ENCODE measurements around the gene RSU1. TPM values are rescaled to one million over a fixed set of nuclear protein-coding genes. Genes with fewer than 3 reads are reported as not detected.

RSU1 gene
- total RNA-seq, 1 donor from 2014 or later, result 75.3 TPM

- H3K27me3 ChIP-seq (ENCODE audit: control insufficient read depth, insufficient read depth, low read length), result no peaks in the 10 kb centered on the region
- H3K36me3 ChIP-seq (ENCODE audit: control insufficient read depth, insufficient read depth, low read length), result no peaks in the 10 kb centered on the region
- TF ChIP-seq CTCF (IDR thresholded peaks at IDR 0.05; ENCODE audit: insufficient read depth, low read length, poor library complexity, severe bottlenecking), result peak; percentile 72
- H3K4me3 ChIP-seq (ENCODE audit: low read depth, low read length), result no peak overlapping the region
- DNase-seq (ENCODE audit: low read depth), result no peak
Observed at GRCh38 chr10:16545116-16545736, 272.0 kb downstream of the RSU1 start.

GRCh38 chr10:16544591-16544990 lies 272.6 kb downstream of the RSU1 start:
- TF ChIP-seq CTCF (IDR thresholded peaks at IDR 0.05; ENCODE audit: insufficient read depth, low read length, poor library complexity, severe bottlenecking), result no peak

DNA sequence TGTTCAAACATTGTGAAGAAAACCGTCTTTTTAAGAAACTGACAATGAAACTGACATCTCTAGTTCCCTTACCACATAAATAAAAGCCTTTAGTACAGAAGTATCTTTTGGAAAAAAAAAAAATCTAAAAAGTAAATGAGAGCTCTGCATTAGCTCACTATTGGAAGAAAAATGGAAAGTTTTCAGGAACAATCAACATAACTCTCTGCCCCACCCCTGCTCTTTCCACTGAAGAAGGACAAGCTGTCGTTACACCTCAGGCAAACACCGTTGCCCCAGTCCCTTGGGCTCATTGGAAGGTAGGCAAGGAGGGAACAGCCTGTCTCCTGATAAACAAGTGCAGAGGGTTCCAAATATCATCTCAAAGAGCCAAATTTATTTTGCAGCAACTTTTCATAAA lies 273.1 kb downstream of the RSU1 start:
- no peaks in the 10 kb centered on the region for H3K27me3 ChIP-seq (ENCODE audit: control insufficient read depth, insufficient read depth, low read length)

More at GRCh38 chr10:16544591-16544990, 272.6 kb downstream of the RSU1 start:
- H3K36me3 ChIP-seq (ENCODE audit: control insufficient read depth, insufficient read depth, low read length), result no peaks in the 10 kb centered on the region
- H3K4me3 ChIP-seq (ENCODE audit: low read depth, low read length), result no peak overlapping the region
- no peak for DNase-seq (ENCODE audit: low read depth)
- H3K27me3 ChIP-seq (ENCODE audit: control insufficient read depth, insufficient read depth, low read length), result no peaks in the 10 kb centered on the region

More for the DNA sequence above, 273.1 kb downstream of the RSU1 start:
- H3K4me3 ChIP-seq (ENCODE audit: low read depth, low read length), result no peak overlapping the region
- TF ChIP-seq CTCF (IDR thresholded peaks at IDR 0.05; ENCODE audit: insufficient read depth, low read length, poor library complexity, severe bottlenecking), result no peak
- no peaks in the 10 kb centered on the region for H3K36me3 ChIP-seq (ENCODE audit: control insufficient read depth, insufficient read depth, low read length)
- no peak for DNase-seq (ENCODE audit: low read depth)
